Activated CD8-positive, alpha-beta memory T cell treated with anti-CD3 and anti-CD28 coated beads, Interleukin-2, amount 50 U/mL, for 4 hours (primary cell): Measurements from ENCODE around the gene CHML.

Experiments used
- DNase-seq: peaks from one replicate; pipeline ENCODE4 v3.0.0-alpha.2; 2020

Gene CHML

GRCh38 chr1:241645199-241645598, 5.0 kb upstream of the CHML start:
- no peak for DNase-seq

GRCh38 chr1:241644259-241644658, 4.1 kb upstream of the CHML start:
- no peak for DNase-seq

GRCh38 chr1:241642593-241642944, 2.4 kb upstream of the CHML start:
- DNase-seq = no peak

GRCh38 chr1:241641773-241642592, 1.8 kb upstream of the CHML start:
- no peak for DNase-seq

GRCh38 chr1:241640867-241641622, 876 bp upstream of the CHML start:
- DNase-seq = no peak

GRCh38 chr1:241639623-241640148, 483 bp downstream of the CHML start:
- DNase-seq = no peak

- DNase-seq = no peak
These were observed 1.1 kb downstream of the CHML start for GRCh38 chr1:241638909-241639622.

GRCh38 chr1:241638099-241638682, 2.0 kb downstream of the CHML start:
- no peak for DNase-seq

GRCh38 chr1:241637604-241638003, 2.6 kb downstream of the CHML start:
- no peak for DNase-seq

GRCh38 chr1:241637046-241637590, 3.1 kb downstream of the CHML start:
- no peak for DNase-seq

- DNase-seq = no peak
These were observed 3.9 kb downstream of the CHML start for GRCh38 chr1:241636291-241636690.

- no peak for DNase-seq
These were observed 4.5 kb downstream of the CHML start for GRCh38 chr1:241635556-241636152.

- DNase-seq = no peak
These were observed 7.2 kb downstream of the CHML start for GRCh38 chr1:241632987-241633386.

GRCh38 chr1:241631674-241632073, 8.5 kb downstream of the CHML start:
- DNase-seq = no peak

- DNase-seq = no peak
These were observed 9.3 kb downstream of the CHML start for GRCh38 chr1:241630899-241631298.

- DNase-seq = no peak
These were observed 9.7 kb downstream of the CHML start for GRCh38 chr1:241630476-241630875.

GRCh38 chr1:241630005-241630404, 10.2 kb downstream of the CHML start:
- no peak for DNase-seq

- DNase-seq = peak; percentile 32
These were observed 12.5 kb downstream of the CHML start for GRCh38 chr1:241627453-241628259.

- no peak for DNase-seq
These were observed 15.2 kb downstream of the CHML start for GRCh38 chr1:241624935-241625334.

- DNase-seq = no peak
These were observed 17.5 kb downstream of the CHML start for GRCh38 chr1:241622669-241623068.

- no peak for DNase-seq
These were observed 22.7 kb downstream of the CHML start for GRCh38 chr1:241617426-241617825.
